ENCODE results near the gene TRAPPC8.
"Not testable (repeated sequence)": the region's sequence is repeated elsewhere in the genome, so short reads cannot be mapped to it uniquely, and the experiment has no call there.

The TRAPPC8 gene

GRCh38 chr18:31810336-31811130 is 132.4 kb downstream of the TRAPPC8 start:
- H3K4me3 ChIP-seq (ENCODE audit: low read length); H3K27ac ChIP-seq (ENCODE audit: low read length); H3K36me3 ChIP-seq (ENCODE audit: insufficient read depth, low read depth, low read length); H3K27me3 ChIP-seq (ENCODE audit: insufficient read depth, low read length); H3K4me1 ChIP-seq (ENCODE audit: insufficient read depth, low read length); H3K9me3 ChIP-seq (ENCODE audit: insufficient read depth, low read depth, low read length): not testable (repeated sequence)
- peak overlapping the region; percentile 59 for H3K9ac ChIP-seq (ENCODE audit: low read depth, low read length)

DNA sequence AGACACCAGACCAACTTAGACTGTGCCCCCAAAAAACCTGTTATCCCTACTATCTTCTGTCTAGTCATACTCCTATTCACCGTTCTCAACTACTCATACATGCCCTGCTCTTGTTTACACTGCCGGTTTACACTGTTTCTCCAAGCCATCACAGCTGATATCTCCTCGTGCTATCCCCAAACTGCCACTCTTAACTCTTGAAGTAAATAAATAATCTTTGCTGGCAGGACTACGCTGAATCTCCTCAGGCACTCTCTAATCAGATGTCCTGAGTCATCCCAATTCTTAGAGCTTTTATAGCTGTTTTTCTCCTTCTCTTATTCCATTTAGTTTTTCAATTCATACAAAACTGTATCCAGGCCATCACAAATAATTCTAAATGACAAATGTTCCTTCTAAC is 133.9 kb downstream of the TRAPPC8 start:
- H3K4me3 ChIP-seq (ENCODE audit: low read length); H3K9me3 ChIP-seq (ENCODE audit: insufficient read depth, low read depth, low read length); H3K27me3 ChIP-seq (ENCODE audit: insufficient read depth, low read length); H3K27ac ChIP-seq (ENCODE audit: low read length); H3K4me1 ChIP-seq (ENCODE audit: insufficient read depth, low read length); H3K36me3 ChIP-seq (ENCODE audit: insufficient read depth, low read depth, low read length); H3K9ac ChIP-seq (ENCODE audit: low read depth, low read length): not testable (repeated sequence)

DNA sequence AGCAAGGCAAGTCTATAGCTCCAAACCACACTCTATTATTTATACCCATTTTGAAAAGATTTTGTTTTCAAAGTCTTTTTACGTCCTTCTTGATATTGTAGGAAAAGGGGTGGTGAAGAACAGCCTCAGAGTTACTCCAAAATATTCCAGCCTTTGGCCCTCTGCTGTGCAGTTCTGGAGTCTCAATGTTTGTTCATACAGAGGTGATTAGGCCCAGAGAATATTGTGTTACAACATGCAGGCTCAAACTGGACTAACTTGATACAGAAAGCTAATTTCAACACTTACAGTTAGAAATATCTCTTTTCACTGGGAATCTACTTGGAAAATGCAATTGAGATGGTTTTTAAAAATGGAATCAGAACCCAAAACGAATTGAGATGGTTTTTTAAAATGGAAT is 141.8 kb downstream of the TRAPPC8 start:
- H3K4me3 ChIP-seq (ENCODE audit: low read length) = no peak overlapping the region
- no peaks in the 10 kb centered on the region for H3K27me3 ChIP-seq (ENCODE audit: insufficient read depth, low read length)
- no peaks in the 10 kb centered on the region for H3K9me3 ChIP-seq (ENCODE audit: insufficient read depth, low read depth, low read length)
- no peak overlapping the region for H3K9ac ChIP-seq (ENCODE audit: low read depth, low read length)
- no peaks in the 10 kb centered on the region for H3K36me3 ChIP-seq (ENCODE audit: insufficient read depth, low read depth, low read length)
- H3K27ac ChIP-seq (ENCODE audit: low read length) = no peak overlapping the region
- no peaks in the 10 kb centered on the region for H3K4me1 ChIP-seq (ENCODE audit: insufficient read depth, low read length)

GRCh38 chr18:31799257-31799656 is 143.7 kb downstream of the TRAPPC8 start:
- not testable (repeated sequence) for H3K9ac ChIP-seq (ENCODE audit: low read depth, low read length); H3K27me3 ChIP-seq (ENCODE audit: insufficient read depth, low read length); H3K9me3 ChIP-seq (ENCODE audit: insufficient read depth, low read depth, low read length); H3K4me1 ChIP-seq (ENCODE audit: insufficient read depth, low read length); H3K27ac ChIP-seq (ENCODE audit: low read length); H3K4me3 ChIP-seq (ENCODE audit: low read length); H3K36me3 ChIP-seq (ENCODE audit: insufficient read depth, low read depth, low read length)

- Histone ChIP-seq H3K27ac (ENCODE audit: low read length) (no peak overlapping the region), H3K4me3 (ENCODE audit: low read length) (no peak overlapping the region), H3K27me3 (ENCODE audit: insufficient read depth, low read length) (no peaks in the 10 kb centered on the region), H3K36me3 (ENCODE audit: insufficient read depth, low read depth, low read length) (no peaks in the 10 kb centered on the region), H3K9ac (ENCODE audit: low read depth, low read length) (no peak overlapping the region), H3K9me3 (ENCODE audit: insufficient read depth, low read depth, low read length) (no peaks in the 10 kb centered on the region), H3K4me1 (ENCODE audit: insufficient read depth, low read length) (no peaks in the 10 kb centered on the region)
Measured at GRCh38 chr18:31798399-31798798, 144.5 kb downstream of the TRAPPC8 start.

GRCh38 chr18:31795747-31796146 is 147.2 kb downstream of the TRAPPC8 start:
- Histone ChIP-seq H3K36me3 (ENCODE audit: insufficient read depth, low read depth, low read length) (no peaks in the 10 kb centered on the region), H3K27me3 (ENCODE audit: insufficient read depth, low read length) (no peaks in the 10 kb centered on the region), H3K9ac (ENCODE audit: low read depth, low read length) (no peak overlapping the region)

DNA sequence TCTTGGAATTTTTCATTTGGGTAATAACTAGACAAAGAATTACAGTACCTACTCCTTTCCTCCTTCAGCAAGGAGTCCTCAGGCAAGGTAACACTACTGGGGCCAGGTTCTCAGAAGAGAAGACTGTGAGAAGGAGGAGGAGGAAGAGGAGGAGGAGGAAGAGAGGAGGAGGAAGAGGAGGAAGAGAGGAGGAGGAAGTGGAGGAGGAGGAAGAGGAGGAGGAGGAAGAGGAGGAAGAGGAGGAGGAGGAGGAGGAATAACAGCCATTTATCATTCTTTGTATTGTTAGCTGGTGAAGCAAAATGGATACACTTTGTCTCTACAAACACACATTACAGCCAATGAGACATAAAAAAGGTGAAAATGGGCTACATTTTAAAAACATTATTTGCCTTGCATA is 149.4 kb downstream of the TRAPPC8 start:
- Histone ChIP-seq H3K4me3 (ENCODE audit: low read length) (no peak overlapping the region), H3K9ac (ENCODE audit: low read depth, low read length) (no peak overlapping the region), H3K4me1 (ENCODE audit: insufficient read depth, low read length) (no peaks in the 10 kb centered on the region), H3K9me3 (ENCODE audit: insufficient read depth, low read depth, low read length) (no peaks in the 10 kb centered on the region), H3K27ac (ENCODE audit: low read length) (no peak overlapping the region), H3K36me3 (ENCODE audit: insufficient read depth, low read depth, low read length) (no peaks in the 10 kb centered on the region), H3K27me3 (ENCODE audit: insufficient read depth, low read length) (no peaks in the 10 kb centered on the region)

More at GRCh38 chr18:31795747-31796146, 147.2 kb downstream of the TRAPPC8 start:
- Histone ChIP-seq H3K9me3 (ENCODE audit: insufficient read depth, low read depth, low read length) (no peaks in the 10 kb centered on the region), H3K4me3 (ENCODE audit: low read length) (no peak overlapping the region), H3K4me1 (ENCODE audit: insufficient read depth, low read length) (no peaks in the 10 kb centered on the region), H3K27ac (ENCODE audit: low read length) (no peak overlapping the region)

GRCh38 chr18:31792580-31792911 is 150.4 kb downstream of the TRAPPC8 start:
- Histone ChIP-seq H3K4me3 (ENCODE audit: low read length) (no peak overlapping the region), H3K4me1 (ENCODE audit: insufficient read depth, low read length) (no peaks in the 10 kb centered on the region), H3K27ac (ENCODE audit: low read length) (no peak overlapping the region), H3K9me3 (ENCODE audit: insufficient read depth, low read depth, low read length) (no peaks in the 10 kb centered on the region), H3K9ac (ENCODE audit: low read depth, low read length) (no peak overlapping the region), H3K36me3 (ENCODE audit: insufficient read depth, low read depth, low read length) (no peaks in the 10 kb centered on the region), H3K27me3 (ENCODE audit: insufficient read depth, low read length) (no peaks in the 10 kb centered on the region)

DNA sequence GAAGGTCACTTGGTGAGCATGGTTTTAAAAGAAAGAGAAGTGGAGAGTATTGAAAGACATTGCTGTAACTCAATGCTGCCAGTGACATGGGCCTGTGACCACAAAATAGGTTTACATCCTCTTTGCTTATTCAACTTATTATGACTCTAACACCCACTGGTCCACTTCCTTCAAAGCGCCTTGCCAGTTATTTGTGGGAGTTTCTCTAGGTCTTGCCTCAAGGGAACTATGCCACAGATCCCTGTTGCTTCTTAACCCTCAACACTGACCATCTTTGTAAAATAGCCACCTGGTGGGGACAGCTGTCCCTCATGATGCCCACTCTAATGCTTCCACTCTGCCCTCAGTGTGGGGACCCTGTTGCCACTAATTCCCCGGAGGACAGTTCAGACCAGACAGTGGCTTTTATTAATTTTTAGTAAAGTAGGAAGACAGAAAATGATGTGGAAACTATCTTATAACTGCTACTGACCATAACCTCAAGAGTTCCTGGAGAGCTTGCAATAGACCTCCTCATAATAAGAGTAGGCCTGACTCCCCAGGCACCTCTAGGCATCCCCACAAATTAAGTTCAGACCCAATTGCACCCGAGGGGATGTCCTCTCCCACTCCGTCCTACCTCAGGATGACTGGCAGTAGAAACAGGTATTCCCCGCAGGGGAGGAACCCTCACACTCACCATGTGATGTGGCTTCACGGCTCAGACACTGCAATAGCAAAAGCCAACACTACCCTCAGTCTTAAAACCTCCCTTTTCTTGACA is 150.9 kb downstream of the TRAPPC8 start:
- no peaks in the 10 kb centered on the region for H3K9me3 ChIP-seq (ENCODE audit: insufficient read depth, low read depth, low read length)
- H3K9ac ChIP-seq (ENCODE audit: low read depth, low read length) = no peak overlapping the region
- H3K36me3 ChIP-seq (ENCODE audit: insufficient read depth, low read depth, low read length) = no peaks in the 10 kb centered on the region
- no peak overlapping the region for H3K27ac ChIP-seq (ENCODE audit: low read length)
- H3K4me3 ChIP-seq (ENCODE audit: low read length) = no peak overlapping the region
- H3K4me1 ChIP-seq (ENCODE audit: insufficient read depth, low read length) = no peaks in the 10 kb centered on the region
- H3K27me3 ChIP-seq (ENCODE audit: insufficient read depth, low read length) = no peaks in the 10 kb centered on the region

DNA sequence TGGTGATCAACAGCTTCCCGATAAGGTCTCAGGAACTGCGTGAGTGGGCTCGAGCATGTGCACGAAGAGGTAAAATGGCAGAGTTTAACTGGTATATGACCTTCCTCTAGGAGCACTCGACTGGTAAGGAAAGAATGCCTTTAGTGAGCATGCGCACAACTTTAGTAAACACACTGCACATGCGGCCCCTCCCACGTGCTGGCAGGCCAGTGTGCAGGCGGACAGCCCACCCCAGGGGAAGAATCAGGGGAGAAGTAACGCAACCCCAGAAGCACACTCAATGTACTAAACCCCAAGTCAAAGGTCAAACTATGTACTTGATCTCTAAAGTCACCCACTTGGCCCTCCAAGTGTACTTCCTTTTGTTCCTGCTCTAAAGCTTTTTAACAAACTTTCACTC is 153.5 kb downstream of the TRAPPC8 start:
- no peaks in the 10 kb centered on the region for H3K36me3 ChIP-seq (ENCODE audit: insufficient read depth, low read depth, low read length)
- no peak overlapping the region for H3K9ac ChIP-seq (ENCODE audit: low read depth, low read length)
- H3K4me3 ChIP-seq (ENCODE audit: low read length) = no peak overlapping the region
- H3K4me1 ChIP-seq (ENCODE audit: insufficient read depth, low read length) = no peaks in the 10 kb centered on the region
- no peaks in the 10 kb centered on the region for H3K9me3 ChIP-seq (ENCODE audit: insufficient read depth, low read depth, low read length)
- H3K27ac ChIP-seq (ENCODE audit: low read length) = no peak overlapping the region
- H3K27me3 ChIP-seq (ENCODE audit: insufficient read depth, low read length) = no peaks in the 10 kb centered on the region

GRCh38 chr18:31783059-31783458 is 159.9 kb downstream of the TRAPPC8 start:
- Histone ChIP-seq H3K27me3 (ENCODE audit: insufficient read depth, low read length) (no peaks in the 10 kb centered on the region), H3K4me1 (ENCODE audit: insufficient read depth, low read length) (no peaks in the 10 kb centered on the region), H3K36me3 (ENCODE audit: insufficient read depth, low read depth, low read length) (no peaks in the 10 kb centered on the region), H3K9ac (ENCODE audit: low read depth, low read length) (no peak overlapping the region), H3K9me3 (ENCODE audit: insufficient read depth, low read depth, low read length) (peaks cover 7% of the 10 kb centered on the region), H3K4me3 (ENCODE audit: low read length) (no peak overlapping the region), H3K27ac (ENCODE audit: low read length) (no peak overlapping the region)

All from iPS-20b (cell line).